ENCODE measurements around the gene LIMS1. TPM values are rescaled to one million over a fixed set of nuclear protein-coding genes. Genes with fewer than 3 reads are reported as not detected.

LIMS1 gene
- total RNA-seq, 1 experiment from 2014 or later, result 70.9 TPM

- H3K4me1 Mint-ChIP-seq (ENCODE audit: insufficient read depth, unreplicated experiment), result peaks cover 75% of the 10 kb centered on the region
- peaks cover 5% of the 10 kb centered on the region for H3K36me3 Mint-ChIP-seq (ENCODE audit: insufficient read depth, unreplicated experiment)
- no peaks in the 10 kb centered on the region for H3K9me3 Mint-ChIP-seq (ENCODE audit: unreplicated experiment)
These were observed 55.5 kb downstream of the LIMS1 start for GRCh38 chr2:108589781-108590180.

DNA sequence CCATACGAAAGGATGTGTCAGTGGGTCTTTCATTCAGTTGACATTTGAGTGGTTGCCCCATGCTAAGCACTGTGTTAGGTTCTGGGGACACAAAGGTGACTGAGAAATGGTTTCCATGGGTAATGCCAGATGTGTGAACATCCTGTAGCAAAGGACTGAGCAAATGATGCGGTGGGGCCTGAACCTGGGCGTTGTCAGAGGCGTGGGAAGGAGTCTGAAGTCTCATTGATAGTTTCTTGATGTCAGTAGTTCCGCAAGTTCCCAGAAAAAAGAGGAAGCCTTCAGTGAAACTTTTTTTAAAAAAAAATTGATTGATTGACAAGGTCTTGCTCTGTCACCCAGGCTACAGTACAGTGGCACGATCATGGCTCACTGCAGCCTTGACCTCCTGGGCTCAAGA lies 56.9 kb downstream of the LIMS1 start:
- Mint-ChIP-seq H3K4me1 (ENCODE audit: insufficient read depth, unreplicated experiment) (peaks cover 80% of the 10 kb centered on the region), H3K27ac (ENCODE audit: low read depth, unreplicated experiment) (peak overlapping the region; percentile 96), H3K36me3 (ENCODE audit: insufficient read depth, unreplicated experiment) (no peaks in the 10 kb centered on the region), H3K9me3 (ENCODE audit: unreplicated experiment) (no peaks in the 10 kb centered on the region), H3K4me3 (ENCODE audit: unreplicated experiment) (no peak overlapping the region), H3K27me3 (ENCODE audit: insufficient read depth, unreplicated experiment) (no peaks in the 10 kb centered on the region)
- no TSS peak for BruUV-seq (replicated peaks)
- ChIA-PET POLR2A (interaction anchor here (0.8 to 1.8 kb wide), 2 partner anchors 46 to 56 kb away, joined by 3 to 10 read pairs; no protein-coding TSS in a partner anchor), CTCF (interaction anchor here (0.8 to 8.6 kb wide), 2 partner anchors 15 to 45 kb away, joined by 4 to 120 read pairs; no protein-coding TSS in a partner anchor)
- TF ChIP-seq, protein P1, sequence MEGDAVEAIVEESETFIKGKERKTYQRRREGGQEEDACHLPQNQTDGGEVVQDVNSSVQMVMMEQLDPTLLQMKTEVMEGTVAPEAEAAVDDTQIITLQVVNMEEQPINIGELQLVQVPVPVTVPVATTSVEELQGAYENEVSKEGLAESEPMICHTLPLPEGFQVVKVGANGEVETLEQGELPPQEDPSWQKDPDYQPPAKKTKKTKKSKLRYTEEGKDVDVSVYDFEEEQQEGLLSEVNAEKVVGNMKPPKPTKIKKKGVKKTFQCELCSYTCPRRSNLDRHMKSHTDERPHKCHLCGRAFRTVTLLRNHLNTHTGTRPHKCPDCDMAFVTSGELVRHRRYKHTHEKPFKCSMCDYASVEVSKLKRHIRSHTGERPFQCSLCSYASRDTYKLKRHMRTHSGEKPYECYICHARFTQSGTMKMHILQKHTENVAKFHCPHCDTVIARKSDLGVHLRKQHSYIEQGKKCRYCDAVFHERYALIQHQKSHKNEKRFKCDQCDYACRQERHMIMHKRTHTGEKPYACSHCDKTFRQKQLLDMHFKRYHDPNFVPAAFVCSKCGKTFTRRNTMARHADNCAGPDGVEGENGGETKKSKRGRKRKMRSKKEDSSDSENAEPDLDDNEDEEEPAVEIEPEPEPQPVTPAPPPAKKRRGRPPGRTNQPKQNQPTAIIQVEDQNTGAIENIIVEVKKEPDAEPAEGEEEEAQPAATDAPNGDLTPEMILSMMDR (IDR thresholded peaks at IDR 0.05; ENCODE audit: unreplicated experiment), result no peak
- intact Hi-C loops (cut with micrococcal nuclease), result no loop called here
- no peak for DNase-seq (ENCODE audit: unreplicated experiment)

More at GRCh38 chr2:108589781-108590180, 55.5 kb downstream of the LIMS1 start:
- CTCF ChIA-PET, result interaction anchor here (0.8 kb wide), 1 partner anchor 47 kb away, joined by 3 read pairs; no protein-coding TSS in a partner anchor
- no TSS peak for BruUV-seq (replicated peaks)
- intact Hi-C loops (cut with micrococcal nuclease), result no loop called here
- POLR2A ChIA-PET, result interaction anchor here (0.7 kb wide), 1 partner anchor 15 kb away, joined by 3 read pairs; no protein-coding TSS in a partner anchor
- no peak for DNase-seq (ENCODE audit: unreplicated experiment)
- Mint-ChIP-seq H3K27me3 (ENCODE audit: insufficient read depth, unreplicated experiment) (no peaks in the 10 kb centered on the region), H3K27ac (ENCODE audit: low read depth, unreplicated experiment) (peak overlapping the region; percentile 96), H3K4me3 (ENCODE audit: unreplicated experiment) (peak overlapping the region; percentile 14)
- TF ChIP-seq, protein P1 (IDR thresholded peaks at IDR 0.05; ENCODE audit: unreplicated experiment), result no peak

GRCh38 chr2:108593547-108594098 lies 59.4 kb downstream of the LIMS1 start:
- Mint-ChIP-seq H3K36me3 (ENCODE audit: insufficient read depth, unreplicated experiment) (peaks cover 5% of the 10 kb centered on the region), H3K27ac (ENCODE audit: low read depth, unreplicated experiment) (peak overlapping the region; percentile 77), H3K4me1 (ENCODE audit: insufficient read depth, unreplicated experiment) (peaks cover 61% of the 10 kb centered on the region), H3K4me3 (ENCODE audit: unreplicated experiment) (peak overlapping the region; percentile 5), H3K9me3 (ENCODE audit: unreplicated experiment) (no peaks in the 10 kb centered on the region), H3K27me3 (ENCODE audit: insufficient read depth, unreplicated experiment) (no peaks in the 10 kb centered on the region)
- DNase-seq (ENCODE audit: unreplicated experiment), result peak; percentile 71
- intact Hi-C loops (cut with micrococcal nuclease), result loop anchor here (2.0 kb wide), 2 partner anchors 27 to 43 kb away; no protein-coding TSS in a partner anchor
- ChIA-PET POLR2A (interaction anchor here (0.6 to 3.5 kb wide), 21 partner anchors 10 to 694 kb away, joined by 3 to 53 read pairs (median 5); partner anchors contain the start of genes GCC2 and LIMS1), CTCF (interaction anchor here (0.5 to 8.6 kb wide), 10 partner anchors 10 to 380 kb away, joined by 3 to 120 read pairs (median 6); partner anchors contain the start of gene LIMS1)
- TF ChIP-seq, protein P1 (IDR thresholded peaks at IDR 0.05; ENCODE audit: unreplicated experiment), result no peak
- no TSS peak for BruUV-seq (replicated peaks)

Measured in MCF 10A (cell line).